Vagina (tissue), 2 donors: Measurements from ENCODE around the gene MVD. TPM values are rescaled to one million over a fixed set of nuclear protein-coding genes. Genes with fewer than 3 reads are reported as not detected.
"Not testable (repeated sequence)": the region's sequence is repeated elsewhere in the genome, so short reads cannot be mapped to it uniquely, and the experiment has no call there.

ENCODE experiments used
- DNase-seq, 2 donors: peaks; one replicate each; pipeline ENCODE4 v3.0.0-alpha.2; 2017; ENCODE audit errors: extremely low spot score in 2 of 2
- H3K27ac ChIP-seq: fragments of 200-600 bp; sonication (generic); one replicate; pipeline ENCODE4 v1.5.1; 2019
- H3K27me3 ChIP-seq: fragments of 200-600 bp; sonication (generic); one replicate; pipeline ENCODE4 v1.5.1; 2019
- H3K36me3 ChIP-seq, 2 donors: fragments of 200-600 bp; sonication (generic); one replicate each; pipeline ENCODE4 v1.5.1; 2017 to 2019
- H3K4me1 ChIP-seq: fragments of 200-600 bp; sonication (generic); one replicate; pipeline ENCODE4 v1.5.1; 2019
- H3K4me3 ChIP-seq, 2 donors: fragments of 200-600 bp; sonication (generic); 1 replicate in 1 of 2; 2 replicates in 1 of 2; pipeline ENCODE4 v1.5.1; 2016 to 2019
- H3K9me3 ChIP-seq: fragments of 200-600 bp; sonication (generic); one replicate; pipeline ENCODE4 v1.5.1; 2019
- CTCF ChIP-seq, 3 experiments: fragments of 450-650 bp in 2 of 3; fragments of 200-600 bp in 1 of 3; sonication (generic) in 1 of 3; IDR thresholded peaks; one replicate each; pipeline ENCODE4 v1.5.1; 2017 to 2019; ENCODE audit warnings: antibody characterized with exemption in 3 of 3, mild to moderate bottlenecking in 2 of 3, moderate library complexity in 2 of 3
- POLR2A ChIP-seq, 2 donors: fragments of 450-650 bp; IDR thresholded peaks; one replicate each; pipeline ENCODE4 v1.6.1; 2017; ENCODE audit warnings: antibody characterized with exemption in 2 of 2, mild to moderate bottlenecking in 2 of 2, moderate library complexity in 2 of 2
- POLR2AphosphoS5 ChIP-seq, 2 donors: sonication (generic); formaldehyde crosslinking; IDR thresholded peaks; one replicate each; pipeline ENCODE4 v1.9.0; 2017; ENCODE audit warnings: antibody characterized with exemption in 2 of 2, mild to moderate bottlenecking in 2 of 2, low read depth in 1 of 2; ENCODE audit not compliant: insufficient read depth in 1 of 2
- intact Hi-C: fragments of 100-400 bp; cut with DNase I; formaldehyde crosslinking; loops from one replicate; pipeline ENCODE4 v1.15.1; 2023
- total RNA-seq: library from RNA; depleted of rRNA; stranded (reverse); fragments of >200 nt; gene quantifications from one replicate; pipeline ENCODE4 v1.2.3, GENCODE V29; 2016

The MVD gene
- total RNA-seq, 1 donor from 2014 or later, result 33.1 TPM

DNA sequence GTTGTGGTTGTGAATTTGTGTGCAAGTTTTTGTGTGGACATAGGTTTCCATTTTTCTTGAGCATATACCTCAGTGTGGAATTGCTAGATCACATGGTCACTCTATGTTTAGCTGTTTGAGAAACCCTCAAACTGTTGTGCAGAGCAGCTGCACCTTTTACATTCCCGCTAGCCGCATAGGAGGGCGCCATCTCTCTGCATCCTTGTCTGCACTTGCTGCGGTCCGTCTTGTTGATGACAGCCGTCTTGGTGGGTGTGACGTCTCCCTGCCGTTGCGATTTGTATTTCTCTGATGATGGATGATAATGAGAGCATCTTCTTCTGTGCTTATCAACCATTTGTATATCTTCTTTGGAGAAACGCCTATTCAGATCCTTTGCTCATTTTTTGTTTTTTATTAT, 49.6 kb downstream of the MVD start:
- no peak for TF ChIP-seq POLR2A (IDR thresholded peaks at IDR 0.05)
- no peak for TF ChIP-seq CTCF (IDR thresholded peaks at IDR 0.05)
- TF ChIP-seq POLR2AphosphoS5 (IDR thresholded peaks at IDR 0.05; ENCODE audit: insufficient read depth in 1 of 2, low read depth in 1 of 2), result no peak
- Histone ChIP-seq H3K36me3 (peaks cover 0 to 24% of the 10 kb centered on the region in 2 donors), H3K4me1 (no peaks in the 10 kb centered on the region), H3K27me3 (no peaks in the 10 kb centered on the region), H3K4me3 (no peak overlapping the region), H3K9me3 (no peaks in the 10 kb centered on the region), H3K27ac (no peak overlapping the region)
- intact Hi-C loops, result no loop called here
- no peak for DNase-seq

DNA sequence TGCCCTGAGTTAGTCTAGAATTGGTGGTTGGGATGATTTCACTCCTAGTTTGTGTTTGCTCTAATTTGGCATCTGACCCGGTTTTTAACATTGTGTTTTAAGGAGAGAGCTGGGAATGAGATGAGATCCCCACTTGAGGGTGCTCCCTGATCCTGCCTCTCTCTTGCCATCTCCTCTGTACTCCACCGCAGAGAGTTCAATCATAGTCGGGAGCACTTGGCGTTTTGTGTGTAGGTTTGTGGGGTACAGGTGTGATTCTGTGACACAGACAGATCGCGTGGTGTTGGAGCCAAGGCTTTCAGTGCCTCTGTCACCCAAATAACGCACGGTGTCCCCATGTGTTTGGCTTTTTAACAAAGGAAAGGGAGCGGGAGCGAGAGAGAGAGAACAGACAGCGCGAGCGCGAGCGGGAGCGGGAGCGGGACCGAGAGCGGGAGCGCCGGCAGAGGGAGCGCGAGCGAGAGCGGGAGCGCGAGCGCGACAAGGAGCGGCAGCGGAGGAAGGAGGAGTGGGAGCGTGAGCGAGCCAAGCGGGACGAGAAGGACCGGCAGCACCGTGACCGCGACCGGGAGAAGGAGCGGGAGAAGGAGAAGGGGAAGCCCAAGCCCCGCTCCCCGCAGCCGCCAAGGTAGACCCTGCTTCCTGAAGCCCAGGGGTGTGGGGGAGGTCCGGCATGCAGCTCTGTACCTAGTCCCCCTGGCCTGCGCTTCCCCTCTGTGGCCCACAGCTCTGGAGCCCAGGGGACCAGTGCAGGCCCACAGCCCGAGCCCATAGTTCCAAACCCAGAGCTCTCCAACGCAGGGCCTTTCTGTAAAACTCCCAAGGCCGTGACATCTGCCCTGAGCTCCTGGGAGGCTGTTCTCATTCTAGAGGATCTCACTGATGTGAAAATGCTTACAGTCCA, 51.7 kb downstream of the MVD start:
- no peaks in the 10 kb centered on the region for H3K4me1 ChIP-seq
- no peaks in the 10 kb centered on the region for H3K9me3 ChIP-seq
- H3K4me3 ChIP-seq, result no peak overlapping the region
- H3K27ac ChIP-seq, result no peak overlapping the region
- no peak for DNase-seq
- intact Hi-C loops, result no loop called here
- peaks cover 0 to 33% of the 10 kb centered on the region in 2 donors for H3K36me3 ChIP-seq
- no peak for TF ChIP-seq POLR2A (IDR thresholded peaks at IDR 0.05)
- TF ChIP-seq POLR2AphosphoS5 (IDR thresholded peaks at IDR 0.05; ENCODE audit: insufficient read depth in 1 of 2, low read depth in 1 of 2), result no peak
- no peak for TF ChIP-seq CTCF (IDR thresholded peaks at IDR 0.05)
- H3K27me3 ChIP-seq, result no peaks in the 10 kb centered on the region

DNA sequence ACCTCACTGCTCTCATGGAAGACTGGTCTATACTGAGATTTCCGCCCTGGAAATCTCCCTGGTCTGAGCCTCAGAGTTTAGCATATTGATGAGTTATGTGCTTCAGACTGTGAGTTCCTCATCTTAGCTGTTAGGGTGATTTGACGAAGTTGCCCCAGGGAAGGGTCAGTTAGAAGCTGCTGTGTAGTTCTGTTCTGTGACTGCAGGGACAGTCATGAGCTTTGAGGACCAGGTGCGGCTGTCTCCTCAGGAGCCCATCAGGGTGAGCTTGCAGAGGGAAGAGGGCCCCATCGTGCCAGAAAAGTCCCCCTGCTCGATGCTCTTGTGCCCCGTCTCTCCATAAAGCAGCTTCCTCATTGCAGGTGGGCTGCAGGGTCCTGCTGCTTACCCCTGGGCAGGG, 52.8 kb downstream of the MVD start:
- Histone ChIP-seq H3K27ac (no peak overlapping the region), H3K4me1 (no peaks in the 10 kb centered on the region), H3K4me3 (no peak overlapping the region), H3K27me3 (no peaks in the 10 kb centered on the region), H3K9me3 (no peaks in the 10 kb centered on the region), H3K36me3 (peaks cover 0 to 44% of the 10 kb centered on the region in 2 donors)
- DNase-seq, result no peak
- TF ChIP-seq CTCF (IDR thresholded peaks at IDR 0.05), result no peak
- TF ChIP-seq POLR2AphosphoS5 (IDR thresholded peaks at IDR 0.05; ENCODE audit: insufficient read depth in 1 of 2, low read depth in 1 of 2), result no peak
- TF ChIP-seq POLR2A (IDR thresholded peaks at IDR 0.05), result no peak
- intact Hi-C loops, result no loop called here

- H3K4me3 ChIP-seq, H3K27ac ChIP-seq, DNase-seq, H3K4me1 ChIP-seq, H3K27me3 ChIP-seq, intact Hi-C loops, H3K9me3 ChIP-seq: not testable (repeated sequence)
- peaks cover 0 to 50% of the 10 kb centered on the region in 2 donors for H3K36me3 ChIP-seq
Observed at GRCh38 chr16:88609426-88609825, 53.5 kb downstream of the MVD start.

- Histone ChIP-seq H3K9me3 (no peaks in the 10 kb centered on the region), H3K27ac (no peak overlapping the region), H3K4me3 (no peak overlapping the region), H3K27me3 (no peaks in the 10 kb centered on the region), H3K36me3 (peaks cover 0 to 56% of the 10 kb centered on the region in 2 donors), H3K4me1 (no peaks in the 10 kb centered on the region)
- intact Hi-C loops, result no loop called here
- TF ChIP-seq POLR2AphosphoS5 (IDR thresholded peaks at IDR 0.05; ENCODE audit: insufficient read depth in 1 of 2, low read depth in 1 of 2), result no peak
- TF ChIP-seq POLR2A (IDR thresholded peaks at IDR 0.05), result no peak
- no peak for TF ChIP-seq CTCF (IDR thresholded peaks at IDR 0.05)
- no peak for DNase-seq
Observed at GRCh38 chr16:88608076-88608475, 54.8 kb downstream of the MVD start.
